Measurements from ENCODE around the gene ATP2B1. TPM values are rescaled to one million over a fixed set of nuclear protein-coding genes. Genes with fewer than 3 reads are reported as not detected.

Gene ATP2B1
- polyA plus RNA-seq, 1 donor = 95.6 TPM

DNA sequence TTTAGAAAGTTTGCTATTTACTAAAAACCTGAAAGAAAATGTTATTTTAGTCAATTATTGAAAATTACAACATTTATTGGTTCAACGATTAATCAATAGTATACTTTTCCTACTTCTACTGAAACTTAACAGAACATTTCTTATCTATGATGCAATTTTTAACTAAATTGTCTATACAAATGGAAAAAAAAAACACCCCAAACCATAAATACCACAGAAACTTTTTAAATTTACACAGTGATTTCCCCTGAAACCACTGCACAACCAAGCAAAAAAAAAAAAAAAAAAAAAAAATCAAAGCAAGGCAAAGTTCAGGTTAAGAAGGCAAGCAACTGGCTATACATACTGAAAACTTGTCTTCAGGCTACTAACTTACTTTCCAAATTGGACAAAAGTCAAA lies 110.9 kb downstream of the ATP2B1 start:
- H3K9me3 ChIP-seq (ENCODE audit: control insufficient read depth, low read depth, low read length) = no peaks in the 10 kb centered on the region
- 100% methylated on average over 1 of the region's 1 CpG for WGBS (ENCODE audit: insufficient coverage, low lambda C conversion rate)
- H3K36me3 ChIP-seq (ENCODE audit: control insufficient read depth, insufficient read depth, low read length) = peaks cover 22% of the 10 kb centered on the region
- H3K4me1 ChIP-seq (ENCODE audit: control insufficient read depth, insufficient read depth, low read length) = no peaks in the 10 kb centered on the region
- no peak overlapping the region for H3K27ac ChIP-seq (ENCODE audit: low read length)
- H3K27me3 ChIP-seq (ENCODE audit: control insufficient read depth, insufficient read depth, low read length) = no peaks in the 10 kb centered on the region
- DNase-seq = no peak
- no peak overlapping the region for H3K4me3 ChIP-seq (ENCODE audit: low read length)

DNA sequence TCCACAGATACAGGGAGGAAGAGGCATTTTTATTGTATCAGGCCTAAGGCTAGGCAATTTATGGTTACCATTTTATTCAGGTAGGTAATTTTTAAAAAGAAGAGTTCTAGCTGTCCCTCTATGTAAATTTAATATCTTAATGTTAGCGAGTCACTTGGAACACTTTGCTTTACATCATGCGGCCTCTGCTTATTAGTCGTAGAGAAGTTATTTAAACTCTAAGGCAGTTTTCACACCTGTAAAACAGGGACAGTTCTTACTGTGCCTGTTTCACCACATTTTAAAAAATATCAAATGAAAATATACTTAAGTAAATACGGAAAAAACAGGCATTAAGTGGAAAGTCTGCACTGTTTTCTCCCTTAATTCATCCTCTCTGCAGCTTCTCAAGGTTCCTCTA lies 111.4 kb downstream of the ATP2B1 start:
- Histone ChIP-seq H3K4me1 (ENCODE audit: control insufficient read depth, insufficient read depth, low read length) (no peaks in the 10 kb centered on the region), H3K27me3 (ENCODE audit: control insufficient read depth, insufficient read depth, low read length) (no peaks in the 10 kb centered on the region)
- WGBS (ENCODE audit: insufficient coverage, low lambda C conversion rate) = 100% methylated on average over 1 of the region's 4 CpGs

DNA sequence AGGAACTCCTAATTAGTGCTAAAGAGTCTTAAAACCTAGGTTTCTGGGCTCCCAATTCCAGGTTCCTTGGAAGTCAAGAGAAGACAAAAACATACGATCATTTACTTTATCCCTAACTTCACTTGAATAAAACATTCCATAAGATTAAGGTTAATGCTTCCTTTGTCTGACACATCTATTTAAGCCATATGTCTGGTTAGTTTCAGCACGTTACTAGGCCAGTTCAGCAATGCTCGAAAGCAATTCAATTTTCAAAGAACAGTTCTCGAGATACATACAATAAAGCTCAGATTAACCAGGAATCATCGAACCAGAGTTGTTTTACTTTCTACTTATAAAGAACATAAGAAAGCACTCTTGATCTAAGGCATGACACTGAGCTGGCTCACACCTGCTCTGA lies 114.8 kb downstream of the ATP2B1 start:
- WGBS (ENCODE audit: insufficient coverage, low lambda C conversion rate) = 83% methylated on average over 2 of the region's 5 CpGs

More for the DNA sequence above, 111.4 kb downstream of the ATP2B1 start:
- no peak for DNase-seq
- Histone ChIP-seq H3K36me3 (ENCODE audit: control insufficient read depth, insufficient read depth, low read length) (peaks cover 25% of the 10 kb centered on the region), H3K4me3 (ENCODE audit: low read length) (no peak overlapping the region), H3K9me3 (ENCODE audit: control insufficient read depth, low read depth, low read length) (no peaks in the 10 kb centered on the region), H3K27ac (ENCODE audit: low read length) (no peak overlapping the region)

DNA sequence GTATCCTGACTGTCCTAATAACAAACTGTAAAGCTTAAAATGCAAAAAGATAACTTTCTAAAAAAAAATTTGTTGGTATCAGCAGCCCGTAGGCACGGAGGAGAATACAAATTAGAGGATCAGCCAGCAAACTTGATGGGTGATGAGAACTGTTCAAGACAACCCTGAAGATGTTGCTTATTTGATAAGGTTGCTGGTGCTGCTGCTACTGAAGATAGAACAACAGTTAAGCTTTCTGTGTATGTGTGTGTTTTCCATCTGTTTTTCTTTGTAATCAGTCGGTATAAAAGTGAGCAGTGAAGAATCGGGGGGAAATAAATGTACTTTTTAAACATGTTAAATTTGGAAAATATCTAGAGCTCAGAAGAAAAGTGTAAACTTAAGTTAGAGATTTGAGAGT lies 115.4 kb downstream of the ATP2B1 start:
- Histone ChIP-seq H3K4me3 (ENCODE audit: low read length) (no peak overlapping the region), H3K4me1 (ENCODE audit: control insufficient read depth, insufficient read depth, low read length) (no peaks in the 10 kb centered on the region), H3K9me3 (ENCODE audit: control insufficient read depth, low read depth, low read length) (no peaks in the 10 kb centered on the region), H3K27me3 (ENCODE audit: control insufficient read depth, insufficient read depth, low read length) (no peaks in the 10 kb centered on the region), H3K27ac (ENCODE audit: low read length) (no peak overlapping the region), H3K36me3 (ENCODE audit: control insufficient read depth, insufficient read depth, low read length) (peaks cover 8% of the 10 kb centered on the region)
- DNase-seq = no peak
- WGBS (ENCODE audit: insufficient coverage, low lambda C conversion rate) = 89% methylated on average over 4 of the region's 4 CpGs

More for the DNA sequence above, 114.8 kb downstream of the ATP2B1 start:
- no peak overlapping the region for H3K4me3 ChIP-seq (ENCODE audit: low read length)
- peaks cover 14% of the 10 kb centered on the region for H3K36me3 ChIP-seq (ENCODE audit: control insufficient read depth, insufficient read depth, low read length)
- no peaks in the 10 kb centered on the region for H3K4me1 ChIP-seq (ENCODE audit: control insufficient read depth, insufficient read depth, low read length)
- no peaks in the 10 kb centered on the region for H3K27me3 ChIP-seq (ENCODE audit: control insufficient read depth, insufficient read depth, low read length)
- no peaks in the 10 kb centered on the region for H3K9me3 ChIP-seq (ENCODE audit: control insufficient read depth, low read depth, low read length)
- DNase-seq = no peak
- H3K27ac ChIP-seq (ENCODE audit: low read length) = no peak overlapping the region

DNA sequence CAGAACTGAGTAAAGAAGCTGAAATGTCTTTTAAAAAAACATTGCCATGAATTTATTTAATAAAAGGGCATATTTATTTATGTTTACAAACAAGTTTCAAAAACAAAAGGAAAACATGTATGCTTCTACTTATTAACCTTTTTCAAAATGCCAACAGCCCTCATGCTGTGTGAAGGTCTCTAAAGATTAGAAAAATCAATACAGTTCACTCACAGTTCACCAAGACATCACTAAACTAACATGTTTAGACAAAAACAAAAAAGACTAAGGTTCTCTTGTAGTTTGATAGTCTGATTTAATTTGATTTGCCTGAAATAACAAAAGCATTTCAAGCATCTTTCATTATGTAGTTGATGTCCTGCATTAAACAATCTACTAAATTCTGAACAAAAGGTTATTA lies 118.9 kb downstream of the ATP2B1 start:
- DNase-seq = no peak

DNA sequence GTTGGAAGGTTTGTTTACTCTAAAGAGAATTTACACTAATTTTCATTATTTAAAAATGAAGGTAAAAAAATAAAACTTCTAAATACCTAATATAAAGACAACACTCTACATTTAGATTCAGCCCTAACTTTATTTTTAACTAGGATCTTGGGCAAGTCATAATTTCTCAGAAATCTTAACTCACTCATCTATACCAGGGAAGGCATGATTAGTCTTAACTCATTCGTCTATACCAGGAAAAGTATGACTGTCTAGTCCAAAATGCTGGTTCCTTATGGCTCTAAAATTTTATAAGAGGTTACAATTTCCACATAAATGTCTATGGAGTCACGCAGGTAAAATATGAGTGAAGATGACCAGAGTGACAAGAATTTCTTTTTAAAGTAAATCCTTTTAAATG lies 130.1 kb downstream of the ATP2B1 start:
- WGBS (ENCODE audit: insufficient coverage, low lambda C conversion rate) = 100% methylated on average over 1 of the region's 2 CpGs
- H3K27ac ChIP-seq (ENCODE audit: low read length) = no peak overlapping the region
- no peaks in the 10 kb centered on the region for H3K27me3 ChIP-seq (ENCODE audit: control insufficient read depth, insufficient read depth, low read length)
- no peak for DNase-seq
- H3K9me3 ChIP-seq (ENCODE audit: control insufficient read depth, low read depth, low read length) = no peaks in the 10 kb centered on the region
- H3K36me3 ChIP-seq (ENCODE audit: control insufficient read depth, insufficient read depth, low read length) = no peaks in the 10 kb centered on the region
- H3K4me3 ChIP-seq (ENCODE audit: low read length) = no peak overlapping the region
- H3K4me1 ChIP-seq (ENCODE audit: control insufficient read depth, insufficient read depth, low read length) = no peaks in the 10 kb centered on the region

More for the DNA sequence above, 118.9 kb downstream of the ATP2B1 start:
- H3K9me3 ChIP-seq (ENCODE audit: control insufficient read depth, low read depth, low read length) = no peaks in the 10 kb centered on the region
- H3K4me1 ChIP-seq (ENCODE audit: control insufficient read depth, insufficient read depth, low read length) = no peaks in the 10 kb centered on the region
- no peak overlapping the region for H3K4me3 ChIP-seq (ENCODE audit: low read length)
- H3K27ac ChIP-seq (ENCODE audit: low read length) = no peak overlapping the region
- H3K36me3 ChIP-seq (ENCODE audit: control insufficient read depth, insufficient read depth, low read length) = peaks cover 9% of the 10 kb centered on the region
- H3K27me3 ChIP-seq (ENCODE audit: control insufficient read depth, insufficient read depth, low read length) = no peaks in the 10 kb centered on the region

DNA sequence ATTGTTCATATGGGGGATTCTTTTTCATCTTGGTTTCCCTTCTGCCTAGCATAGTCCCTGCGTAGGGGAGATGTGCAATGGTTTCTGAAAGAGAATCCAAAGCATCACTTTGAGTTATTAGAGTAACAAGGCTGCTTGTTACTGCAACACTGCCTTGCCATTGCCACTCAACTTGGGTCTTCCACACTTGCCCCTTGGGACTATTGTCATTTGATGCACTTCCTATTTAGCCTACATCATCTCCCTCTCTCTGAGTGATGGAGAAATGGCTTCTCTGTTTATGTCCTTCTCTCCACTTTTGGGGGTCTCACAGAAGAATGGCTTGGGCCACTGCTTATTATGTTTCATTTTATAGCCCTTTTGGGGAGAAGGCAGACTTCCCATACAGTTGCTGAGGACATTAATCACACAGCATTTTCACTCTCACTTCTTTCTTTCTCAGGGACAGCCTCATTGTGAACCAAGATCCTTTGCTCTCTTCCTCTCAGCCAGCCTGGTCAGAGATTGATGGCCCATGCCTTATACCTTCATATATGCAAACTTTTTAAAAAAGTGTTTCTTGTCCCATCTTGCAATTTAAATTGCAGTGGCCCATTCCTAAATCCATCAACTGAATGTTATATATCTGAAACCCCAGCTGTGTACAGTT lies 131.9 kb downstream of the ATP2B1 start:
- no peak for DNase-seq
- WGBS (ENCODE audit: insufficient coverage, low lambda C conversion rate) = 100% methylated on average over 1 of the region's 1 CpG

DNA sequence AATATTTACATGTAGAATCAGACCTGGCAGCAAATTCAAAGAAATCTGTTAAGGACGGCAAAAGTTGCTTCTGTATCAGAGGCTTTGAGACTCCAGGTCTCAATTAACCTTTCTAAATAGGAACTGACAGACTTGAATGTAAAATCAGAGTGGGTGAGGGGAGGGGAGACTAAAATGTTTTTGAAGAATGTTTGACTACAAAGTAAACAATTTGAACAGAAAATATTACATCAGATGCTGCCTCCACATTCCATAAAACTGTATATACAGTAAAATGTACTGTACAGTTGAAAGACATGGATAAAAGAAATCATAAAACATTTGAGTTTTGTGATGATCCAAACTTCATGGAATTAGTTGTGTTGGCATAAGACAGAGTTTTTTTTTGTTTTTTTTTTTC lies 133.3 kb downstream of the ATP2B1 start:
- 86% methylated on average over 1 of the region's 1 CpG for WGBS (ENCODE audit: insufficient coverage, low lambda C conversion rate)
- Histone ChIP-seq H3K27me3 (ENCODE audit: control insufficient read depth, insufficient read depth, low read length) (no peaks in the 10 kb centered on the region), H3K9me3 (ENCODE audit: control insufficient read depth, low read depth, low read length) (no peaks in the 10 kb centered on the region)

More for the DNA sequence above, 131.9 kb downstream of the ATP2B1 start:
- Histone ChIP-seq H3K27me3 (ENCODE audit: control insufficient read depth, insufficient read depth, low read length) (no peaks in the 10 kb centered on the region), H3K4me3 (ENCODE audit: low read length) (no peak overlapping the region), H3K9me3 (ENCODE audit: control insufficient read depth, low read depth, low read length) (no peaks in the 10 kb centered on the region), H3K4me1 (ENCODE audit: control insufficient read depth, insufficient read depth, low read length) (no peaks in the 10 kb centered on the region), H3K27ac (ENCODE audit: low read length) (no peak overlapping the region), H3K36me3 (ENCODE audit: control insufficient read depth, insufficient read depth, low read length) (no peaks in the 10 kb centered on the region)

DNA sequence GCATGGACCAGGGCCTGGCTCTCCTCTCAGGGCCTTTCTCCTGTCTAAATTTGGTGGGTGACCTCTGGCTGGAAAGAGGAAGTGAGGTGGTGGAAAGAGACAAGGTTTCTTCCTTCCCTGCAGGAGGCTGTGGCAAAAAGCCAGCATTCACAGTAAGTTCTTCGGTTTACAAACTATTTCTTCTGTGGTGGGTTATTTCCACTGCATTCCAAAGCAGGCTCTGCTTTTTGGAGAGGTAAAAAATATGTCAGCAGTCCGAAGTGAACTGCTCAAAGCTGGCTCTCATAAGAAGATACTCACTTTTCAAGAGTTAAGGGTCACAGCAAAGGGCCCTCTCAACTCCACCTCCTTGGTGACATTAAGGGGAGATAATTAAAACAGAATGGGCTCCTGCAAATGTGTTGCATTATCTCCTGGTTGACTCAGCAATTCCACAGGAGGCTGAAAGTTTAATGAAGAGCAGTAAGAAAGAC lies 133.9 kb downstream of the ATP2B1 start:
- Histone ChIP-seq H3K4me3 (ENCODE audit: low read length) (no peak overlapping the region), H3K27ac (ENCODE audit: low read length) (no peak overlapping the region), H3K27me3 (ENCODE audit: control insufficient read depth, insufficient read depth, low read length) (no peaks in the 10 kb centered on the region), H3K9me3 (ENCODE audit: control insufficient read depth, low read depth, low read length) (no peaks in the 10 kb centered on the region), H3K36me3 (ENCODE audit: control insufficient read depth, insufficient read depth, low read length) (no peaks in the 10 kb centered on the region), H3K4me1 (ENCODE audit: control insufficient read depth, insufficient read depth, low read length) (no peaks in the 10 kb centered on the region)
- DNase-seq = no peak
- 83% methylated on average over 1 of the region's 2 CpGs for WGBS (ENCODE audit: insufficient coverage, low lambda C conversion rate)

More for the DNA sequence above, 133.3 kb downstream of the ATP2B1 start:
- Histone ChIP-seq H3K36me3 (ENCODE audit: control insufficient read depth, insufficient read depth, low read length) (no peaks in the 10 kb centered on the region), H3K4me1 (ENCODE audit: control insufficient read depth, insufficient read depth, low read length) (no peaks in the 10 kb centered on the region), H3K4me3 (ENCODE audit: low read length) (no peak overlapping the region), H3K27ac (ENCODE audit: low read length) (no peak overlapping the region)
- no peak for DNase-seq

DNA sequence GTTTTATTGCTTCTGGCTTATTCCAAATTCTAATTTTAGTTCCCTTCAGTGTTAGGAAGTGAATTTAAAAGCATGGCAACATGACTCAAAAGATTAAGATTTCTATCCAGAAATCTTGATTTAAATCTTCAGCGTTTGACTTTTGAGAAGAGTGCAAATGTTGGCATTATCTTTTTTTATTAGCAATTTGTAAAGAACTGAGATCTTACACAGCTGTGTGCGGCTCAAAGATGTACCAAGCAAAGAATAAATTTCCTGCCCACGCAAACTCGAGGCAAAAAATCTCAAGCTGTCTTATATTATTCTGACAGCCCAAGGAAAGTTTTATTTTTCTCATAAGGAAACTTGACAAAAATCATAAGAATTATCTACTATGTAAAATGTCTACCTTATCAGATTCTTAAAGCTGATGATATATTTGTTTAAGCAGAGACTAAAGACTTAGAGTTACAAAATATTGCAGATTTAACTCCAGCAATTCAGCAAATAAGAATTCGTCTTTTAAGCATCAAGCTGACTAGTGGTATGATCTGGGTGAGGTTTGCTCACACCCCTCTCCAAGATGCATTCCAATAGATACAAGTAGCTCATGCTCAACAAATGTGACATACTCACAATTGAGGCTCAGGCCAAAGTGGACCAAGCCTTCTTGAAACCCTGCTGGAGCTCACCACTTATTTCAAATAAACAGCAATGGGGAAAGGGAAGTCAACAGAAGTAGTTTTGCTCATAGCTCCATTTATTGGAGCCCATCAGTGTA lies 135.4 kb downstream of the ATP2B1 start:
- no peak overlapping the region for H3K27ac ChIP-seq (ENCODE audit: low read length)
- H3K36me3 ChIP-seq (ENCODE audit: control insufficient read depth, insufficient read depth, low read length) = no peaks in the 10 kb centered on the region
- no peaks in the 10 kb centered on the region for H3K27me3 ChIP-seq (ENCODE audit: control insufficient read depth, insufficient read depth, low read length)
- no peak overlapping the region for H3K4me3 ChIP-seq (ENCODE audit: low read length)
- WGBS (ENCODE audit: insufficient coverage, low lambda C conversion rate) = no CpG with 5 or more reads among the region's 5 CpGs
- no peaks in the 10 kb centered on the region for H3K4me1 ChIP-seq (ENCODE audit: control insufficient read depth, insufficient read depth, low read length)
- no peak for DNase-seq
- no peaks in the 10 kb centered on the region for H3K9me3 ChIP-seq (ENCODE audit: control insufficient read depth, low read depth, low read length)

Measured in large intestine (tissue), 3 donors.